Effector memory CD4-positive, alpha-beta T cell (primary cell): ENCODE measurements around the gene LRCH4.

Source experiments
- DNase-seq, 3 donors: peaks; one replicate each; pipeline ENCODE4 v3.0.0-alpha.2; 2020
- H3K27ac ChIP-seq: 2 replicates; pipeline ENCODE4 v1.7.0; 2013; ENCODE audit warnings: mild to moderate bottlenecking, low read length, moderate library complexity; ENCODE audit not compliant: insufficient read depth, poor library complexity, severe bottlenecking
- H3K27me3 ChIP-seq: replicated peaks from 2 replicates; pipeline ENCODE4 v1.7.0; 2013; ENCODE audit warnings: mild to moderate bottlenecking, low read length; ENCODE audit not compliant: insufficient read depth, control insufficient read depth, poor library complexity, severe bottlenecking
- H3K36me3 ChIP-seq: 2 replicates; pipeline ENCODE4 v1.7.0; 2013; ENCODE audit warnings: mild to moderate bottlenecking, low read length, moderate library complexity; ENCODE audit not compliant: control insufficient read depth, insufficient read depth
- H3K4me1 ChIP-seq: 2 replicates; pipeline ENCODE4 v1.7.0; 2013; ENCODE audit warnings: low read length, mild to moderate bottlenecking; ENCODE audit not compliant: control insufficient read depth, insufficient read depth, poor library complexity, severe bottlenecking
- H3K4me3 ChIP-seq: 2 replicates; pipeline ENCODE4 v1.7.0; 2013; ENCODE audit warnings: low read length, low read depth, mild to moderate bottlenecking; ENCODE audit not compliant: insufficient read depth, poor library complexity, severe bottlenecking
- H3K9me3 ChIP-seq: 2 replicates; pipeline ENCODE4 v1.7.0; 2013; ENCODE audit warnings: mild to moderate bottlenecking, low read length, moderate library complexity; ENCODE audit not compliant: control insufficient read depth

The LRCH4 gene

GRCh38 chr7:100620804-100621203 is 34.9 kb upstream of the LRCH4 start:
- Histone ChIP-seq H3K36me3 (no peaks in the 10 kb centered on the region), H3K27ac (no peak overlapping the region), H3K4me3 (no peak overlapping the region)

DNA sequence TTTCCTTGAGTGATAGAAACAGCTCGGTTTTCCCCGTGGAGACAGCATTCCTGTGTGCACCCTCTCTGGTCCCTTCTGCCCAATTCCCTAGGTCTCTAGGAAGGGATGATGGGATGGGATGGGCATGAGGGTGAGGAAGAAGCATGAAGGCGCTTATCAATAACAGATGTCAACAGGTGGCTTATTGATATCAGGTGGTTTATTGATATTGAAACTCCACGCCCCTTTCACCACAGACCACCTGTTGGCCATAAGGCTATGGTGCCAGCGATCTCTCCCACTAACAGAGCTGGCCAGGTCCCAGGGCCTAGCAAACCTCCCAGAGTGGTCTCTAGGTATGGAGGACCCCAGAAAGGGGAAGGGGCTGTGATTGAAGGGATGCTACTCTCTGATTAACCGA is 34.3 kb upstream of the LRCH4 start:
- H3K4me3 ChIP-seq, result no peak overlapping the region
- H3K36me3 ChIP-seq, result no peaks in the 10 kb centered on the region
- no peaks in the 10 kb centered on the region for H3K9me3 ChIP-seq
- no peaks in the 10 kb centered on the region for H3K27me3 ChIP-seq
- DNase-seq, result no peak
- H3K27ac ChIP-seq, result no peak overlapping the region
- H3K4me1 ChIP-seq, result no peaks in the 10 kb centered on the region

More at GRCh38 chr7:100620804-100621203, 34.9 kb upstream of the LRCH4 start:
- Histone ChIP-seq H3K9me3 (no peaks in the 10 kb centered on the region), H3K4me1 (no peaks in the 10 kb centered on the region), H3K27me3 (no peaks in the 10 kb centered on the region)
- no peak for DNase-seq

DNA sequence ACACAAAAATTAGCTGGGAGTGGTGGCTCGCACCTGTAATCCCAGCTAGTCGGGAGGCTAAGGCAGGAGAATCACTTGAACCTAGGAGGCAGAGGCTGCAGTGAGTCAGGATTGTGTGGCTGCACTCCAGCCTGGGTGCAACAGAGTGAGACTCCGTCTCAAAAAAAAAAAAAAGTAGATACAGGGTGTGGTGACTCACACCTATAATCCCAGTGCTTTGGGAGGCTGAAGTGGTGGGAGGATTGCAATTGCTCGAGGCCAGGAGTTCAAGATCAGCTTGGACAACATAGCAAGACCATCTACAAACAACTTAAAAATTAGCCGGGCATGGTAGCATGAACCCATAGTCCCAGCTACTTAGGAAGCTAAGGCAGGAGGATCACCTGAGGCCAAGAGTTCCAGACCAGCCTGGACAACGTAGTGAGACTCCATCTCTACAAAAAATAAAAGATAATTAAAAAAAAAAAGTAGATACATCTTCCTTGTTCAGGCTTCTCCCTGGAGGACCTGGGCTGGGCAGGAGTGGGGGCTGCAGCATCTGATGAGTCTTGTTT is 28.5 kb upstream of the LRCH4 start:
- Histone ChIP-seq H3K4me3 (no peak overlapping the region), H3K36me3 (no peaks in the 10 kb centered on the region), H3K27me3 (no peaks in the 10 kb centered on the region), H3K9me3 (no peaks in the 10 kb centered on the region), H3K4me1 (peaks cover 19% of the 10 kb centered on the region), H3K27ac (no peak overlapping the region)
- no peak for DNase-seq

- Histone ChIP-seq H3K9me3 (no peaks in the 10 kb centered on the region), H3K27me3 (no peaks in the 10 kb centered on the region), H3K4me3 (peak overlapping the region; percentile 51), H3K27ac (no peak overlapping the region), H3K4me1 (peaks cover 19% of the 10 kb centered on the region), H3K36me3 (no peaks in the 10 kb centered on the region)
- DNase-seq, result no peak
Measured at GRCh38 chr7:100613412-100614175, 27.7 kb upstream of the LRCH4 start.

DNA sequence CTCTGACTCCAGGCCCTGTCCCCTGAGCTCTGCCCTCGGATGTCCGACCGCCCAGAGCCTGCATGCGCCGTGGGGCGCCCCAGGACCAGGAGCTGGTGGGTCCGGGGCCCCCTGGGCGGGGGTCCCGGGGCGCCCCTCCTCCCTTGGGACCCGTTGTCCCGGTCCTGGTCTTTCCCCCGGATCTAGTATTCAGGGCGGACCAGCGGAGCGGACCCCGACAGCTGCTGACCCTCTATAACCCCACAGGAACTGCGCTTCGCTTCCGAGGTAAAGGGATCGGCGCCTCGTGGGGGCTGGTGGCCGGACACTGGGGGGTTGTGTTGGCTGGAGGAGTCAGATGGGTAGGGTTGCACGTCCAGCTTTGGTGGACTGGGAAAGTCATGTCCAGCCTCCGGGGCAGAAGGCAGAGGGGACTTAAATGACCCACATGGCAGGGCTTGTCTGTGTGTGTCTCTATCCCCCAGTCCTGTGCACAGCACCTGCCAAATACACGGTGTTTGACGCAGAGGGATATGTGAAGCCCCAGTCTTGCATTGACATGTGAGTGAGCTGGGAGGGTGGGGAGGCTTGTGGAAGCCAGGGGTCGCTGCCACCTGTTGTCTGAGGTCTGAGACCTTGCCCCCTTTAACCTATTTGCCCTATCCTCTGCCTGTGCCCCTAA is 26.9 kb upstream of the LRCH4 start:
- Histone ChIP-seq H3K9me3 (no peaks in the 10 kb centered on the region), H3K4me3 (peak overlapping the region; percentile 51), H3K27ac (peak overlapping the region; percentile 80), H3K27me3 (no peaks in the 10 kb centered on the region), H3K36me3 (no peaks in the 10 kb centered on the region), H3K4me1 (peaks cover 19% of the 10 kb centered on the region)
- DNase-seq, result no peak

DNA sequence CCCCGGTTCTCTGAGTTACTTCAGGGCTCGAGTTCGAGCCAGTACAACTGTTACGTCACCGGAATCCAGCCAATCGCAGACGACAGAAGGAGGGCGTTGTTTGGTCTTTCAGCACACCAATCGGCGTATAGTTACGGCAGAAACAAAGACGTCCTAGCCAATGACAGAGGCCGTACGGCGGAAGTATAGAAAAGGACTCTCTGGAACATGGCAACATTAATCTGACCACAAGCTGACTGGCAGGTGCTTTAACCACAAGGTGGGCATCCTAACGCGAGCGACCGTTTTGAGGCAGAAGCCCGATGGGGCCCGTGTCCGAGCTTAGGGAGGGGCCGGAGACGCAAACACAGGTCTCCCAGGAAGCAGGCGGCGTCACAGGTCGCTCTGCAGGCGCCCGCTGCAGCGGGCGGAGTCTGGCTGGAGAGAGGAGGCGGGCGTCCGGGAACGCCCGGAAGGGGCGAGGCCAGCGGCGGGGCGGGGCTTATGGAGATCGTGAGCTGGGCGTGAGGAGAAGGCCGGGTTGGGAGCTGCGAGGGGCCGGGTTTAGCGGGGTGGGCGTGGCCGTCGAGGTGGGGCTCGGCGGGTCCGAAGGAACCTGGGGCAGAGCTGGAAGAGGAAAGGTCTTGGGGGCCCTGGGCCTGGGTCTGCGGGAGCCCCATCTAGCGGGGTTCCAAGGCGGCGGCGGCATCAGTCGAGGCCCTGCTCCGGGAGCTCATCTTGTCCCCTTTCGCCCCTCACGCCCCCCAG is 26.2 kb upstream of the LRCH4 start, which contains the start of gene MOSPD3:
Gene MOSPD3, plus strand, starts transcription at position 558 of the 747 bp plus-strand sequence. CDS start 252 bp downstream, outside the sequence.
- peak within 1 kb of the TSS; percentile 80 for H3K27ac ChIP-seq
- peaks cover 19% of the 10 kb centered on the region for H3K4me1 ChIP-seq
- H3K9me3 ChIP-seq, result no peaks in the 10 kb centered on the region
- peak within 1 kb of the TSS; percentile 51 for H3K4me3 ChIP-seq
- peak; percentile 94 to 96 (median 95) for DNase-seq
- no peaks in the 10 kb centered on the region for H3K36me3 ChIP-seq
- no peaks in the 10 kb centered on the region for H3K27me3 ChIP-seq

DNA sequence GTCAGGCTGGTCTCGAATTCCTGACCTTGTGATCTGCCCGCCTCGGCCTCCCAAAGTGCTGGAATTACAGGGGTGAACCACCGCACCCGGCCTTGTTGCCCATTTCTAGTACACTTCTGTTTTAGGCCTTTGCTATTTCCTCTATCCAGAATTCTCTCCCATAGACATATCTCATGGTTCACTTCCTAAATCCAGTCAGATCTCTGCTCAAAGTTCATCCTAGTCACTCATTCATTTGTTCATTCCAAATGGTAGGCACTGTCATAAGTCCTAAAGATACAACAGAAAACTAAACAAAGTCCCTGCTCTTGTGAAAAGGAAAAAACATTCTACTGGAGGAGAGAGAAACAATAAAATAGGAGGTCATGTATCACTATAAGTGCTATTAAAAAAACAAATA is 24.0 kb upstream of the LRCH4 start:
- H3K36me3 ChIP-seq, result no peaks in the 10 kb centered on the region
- H3K4me1 ChIP-seq, result peaks cover 24% of the 10 kb centered on the region
- no peaks in the 10 kb centered on the region for H3K9me3 ChIP-seq
- no peak for DNase-seq
- no peaks in the 10 kb centered on the region for H3K27me3 ChIP-seq
- H3K27ac ChIP-seq, result no peak overlapping the region
- H3K4me3 ChIP-seq, result no peak overlapping the region

GRCh38 chr7:100607111-100607510 is 21.2 kb upstream of the LRCH4 start:
- no peaks in the 10 kb centered on the region for H3K36me3 ChIP-seq
- no peaks in the 10 kb centered on the region for H3K27me3 ChIP-seq
- peaks cover 13% of the 10 kb centered on the region for H3K4me1 ChIP-seq
- no peak overlapping the region for H3K4me3 ChIP-seq
- H3K27ac ChIP-seq, result no peak overlapping the region
- no peak for DNase-seq
- H3K9me3 ChIP-seq, result no peaks in the 10 kb centered on the region

- no peaks in the 10 kb centered on the region for H3K27me3 ChIP-seq
- H3K4me1 ChIP-seq, result peaks cover 10% of the 10 kb centered on the region
- DNase-seq, result no peak
- no peaks in the 10 kb centered on the region for H3K9me3 ChIP-seq
- H3K4me3 ChIP-seq, result no peak overlapping the region
- H3K36me3 ChIP-seq, result no peaks in the 10 kb centered on the region
- H3K27ac ChIP-seq, result no peak overlapping the region
Measured at GRCh38 chr7:100606313-100606712, 20.4 kb upstream of the LRCH4 start.
